Neural progenitor cell (in vitro differentiated cells): Measurements from ENCODE around the gene TOMM70. TPM values are rescaled to one million over a fixed set of nuclear protein-coding genes. Genes with fewer than 3 reads are reported as not detected.
"Not testable (repeated sequence)": the region's sequence is repeated elsewhere in the genome, so short reads cannot be mapped to it uniquely, and the experiment has no call there.

Experiments
- DNase-seq: peaks from one replicate; pipeline ENCODE4 v3.0.0-alpha.2; 2016; ENCODE audit warnings: low spot score
- H2AFZ ChIP-seq: fragments of 200-600 bp; sonication (generic); replicated peaks from 2 replicates; pipeline ENCODE4 v1.6.1; 2016; ENCODE audit warnings: antibody characterized with exemption
- H3F3A ChIP-seq: fragments of 200-600 bp; sonication (generic); 2 replicates; pipeline ENCODE4 v1.6.1; 2016; ENCODE audit warnings: antibody characterized with exemption, low read depth
- H3K27ac ChIP-seq: fragments of 200-600 bp; sonication (generic); 2 replicates; pipeline ENCODE4 v1.5.1; 2016; ENCODE audit warnings: mild to moderate bottlenecking
- H3K27me3 ChIP-seq: fragments of 200-600 bp; sonication (generic); 2 replicates; pipeline ENCODE4 v1.6.1; 2016; ENCODE audit warnings: mild to moderate bottlenecking, moderate library complexity
- H3K36me3 ChIP-seq: fragments of 200-600 bp; sonication (generic); 2 replicates; pipeline ENCODE4 v1.5.1; 2016
- H3K4me1 ChIP-seq: fragments of 200-600 bp; sonication (generic); 2 replicates; pipeline ENCODE4 v1.6.1; 2016; ENCODE audit warnings: mixed run types
- H3K4me2 ChIP-seq: fragments of 200-600 bp; sonication (generic); 2 replicates; pipeline ENCODE4 v1.6.1; 2016
- H3K4me3 ChIP-seq: fragments of 200-600 bp; sonication (generic); 2 replicates; pipeline ENCODE4 v1.5.1; 2016
- H3K79me2 ChIP-seq: fragments of 200-600 bp; sonication (generic); 2 replicates; pipeline ENCODE4 v1.6.1; 2016; ENCODE audit warnings: low read depth
- H3K9ac ChIP-seq: fragments of 200-600 bp; sonication (generic); 2 replicates; pipeline ENCODE4 v1.6.1; 2016
- H3K9me3 ChIP-seq: fragments of 200-600 bp; sonication (generic); 2 replicates; pipeline ENCODE4 v1.5.1; 2016; ENCODE audit warnings: low read depth
- H4K20me1 ChIP-seq: fragments of 200-600 bp; sonication (generic); 2 replicates; pipeline ENCODE4 v1.6.1; 2016; ENCODE audit warnings: low read depth
- H3K27ac Mint-ChIP-seq: 3 replicates; pipeline ENCODE4 v1.8.0; 2021; ENCODE audit warnings: mixed read lengths
- H3K27me3 Mint-ChIP-seq: 2 replicates; pipeline ENCODE4 v1.8.0; 2022; ENCODE audit warnings: low read depth, mild to moderate bottlenecking, inconsistent platforms, moderate library complexity, mixed read lengths; ENCODE audit not compliant: insufficient read depth
- H3K36me3 Mint-ChIP-seq: 3 replicates; pipeline ENCODE4 v1.8.0; 2021; ENCODE audit warnings: mixed read lengths
- H3K4me1 Mint-ChIP-seq: 3 replicates; pipeline ENCODE4 v1.8.0; 2021; ENCODE audit warnings: mixed read lengths
- H3K4me3 Mint-ChIP-seq: 3 replicates; pipeline ENCODE4 v1.8.0; 2021; ENCODE audit warnings: mild to moderate bottlenecking, moderate library complexity, mixed read lengths
- H3K9me3 Mint-ChIP-seq: 3 replicates; pipeline ENCODE4 v1.8.0; 2020; ENCODE audit warnings: mixed read lengths
- CTCF ChIP-seq: fragments of 200-600 bp; sonication (generic); IDR thresholded peaks from 2 replicates; pipeline ENCODE4 v1.5.1; 2017; ENCODE audit warnings: antibody characterized with exemption, mild to moderate bottlenecking
- EZH2 ChIP-seq: fragments of 200-600 bp; sonication (generic); IDR thresholded peaks from 2 replicates; pipeline ENCODE4 v1.6.1; 2017; ENCODE audit warnings: antibody characterized with exemption, mild to moderate bottlenecking, moderate library complexity
- EZH2phosphoT487 ChIP-seq: fragments of 200-600 bp; sonication (generic); IDR thresholded peaks from 2 replicates; pipeline ENCODE4 v1.6.1; 2017; ENCODE audit warnings: antibody characterized with exemption
- total RNA-seq: library from RNA; depleted of rRNA; stranded (reverse); fragments of >200 nt; gene quantifications from 2 replicates; pipeline ENCODE4 v1.2.3, GENCODE V29; 2015; ENCODE audit warnings: low replicate concordance

TOMM70 gene
- total RNA-seq, 1 donor from 2014 or later, result 58.5 TPM

- no peaks in the 10 kb centered on the region for H3K79me2 ChIP-seq
- TF ChIP-seq CTCF, result no peak
- TF ChIP-seq EZH2phosphoT487, result no peak
- TF ChIP-seq EZH2, result no peak
- no peak overlapping the region for H3K27ac Mint-ChIP-seq
- no peak overlapping the region for H3K4me2 ChIP-seq
- peaks cover 4% of the 10 kb centered on the region for H3K36me3 Mint-ChIP-seq
- peaks cover under 1% of the 10 kb centered on the region for H3K4me1 ChIP-seq
- H3K27me3 ChIP-seq, result no peaks in the 10 kb centered on the region
- H3F3A ChIP-seq, result no peaks in the 10 kb centered on the region
- no peaks in the 10 kb centered on the region for H3K9me3 ChIP-seq
- no peaks in the 10 kb centered on the region for H3K9me3 Mint-ChIP-seq
- no peak overlapping the region for H3K4me3 ChIP-seq
- no peaks in the 10 kb centered on the region for H4K20me1 ChIP-seq
- H2AFZ ChIP-seq, result no peak overlapping the region
- peaks cover 15% of the 10 kb centered on the region for H3K4me1 Mint-ChIP-seq
- DNase-seq, result no peak
- no peak overlapping the region for H3K4me3 Mint-ChIP-seq
- H3K27me3 Mint-ChIP-seq, result no peaks in the 10 kb centered on the region
- H3K9ac ChIP-seq, result no peak overlapping the region
- H3K27ac ChIP-seq, result no peak overlapping the region
- H3K36me3 ChIP-seq, result peaks cover 4% of the 10 kb centered on the region
Measured at GRCh38 chr3:100340527-100340926, 60.4 kb downstream of the TOMM70 start.

GRCh38 chr3:100339786-100340185, 61.1 kb downstream of the TOMM70 start:
- peaks cover 4% of the 10 kb centered on the region for H3K36me3 Mint-ChIP-seq
- no peak overlapping the region for H3K4me2 ChIP-seq
- H3K9me3 ChIP-seq, result no peaks in the 10 kb centered on the region
- no peak overlapping the region for H3K4me3 ChIP-seq
- DNase-seq, result no peak
- H3K27me3 Mint-ChIP-seq, result no peaks in the 10 kb centered on the region
- no peaks in the 10 kb centered on the region for H3F3A ChIP-seq
- H3K4me1 ChIP-seq, result peaks cover 5% of the 10 kb centered on the region
- peaks cover 21% of the 10 kb centered on the region for H3K4me1 Mint-ChIP-seq
- H3K27ac ChIP-seq, result no peak overlapping the region
- no peak overlapping the region for H3K9ac ChIP-seq
- H3K9me3 Mint-ChIP-seq, result no peaks in the 10 kb centered on the region
- peaks cover 4% of the 10 kb centered on the region for H3K36me3 ChIP-seq
- TF ChIP-seq EZH2phosphoT487 (no peak), CTCF (no peak), EZH2 (no peak)
- no peaks in the 10 kb centered on the region for H4K20me1 ChIP-seq
- no peak overlapping the region for H3K4me3 Mint-ChIP-seq
- peaks cover 5% of the 10 kb centered on the region for H3K27me3 ChIP-seq
- no peak overlapping the region for H2AFZ ChIP-seq
- H3K79me2 ChIP-seq, result no peaks in the 10 kb centered on the region
- no peak overlapping the region for H3K27ac Mint-ChIP-seq

- peaks cover 21% of the 10 kb centered on the region for H3K4me1 Mint-ChIP-seq
Measured at GRCh38 chr3:100338911-100339310, 62.0 kb downstream of the TOMM70 start.

GRCh38 chr3:100336229-100336628, 64.7 kb downstream of the TOMM70 start:
- not testable (repeated sequence) for H2AFZ ChIP-seq, H3K9ac ChIP-seq, H3K27ac ChIP-seq, H3K4me2 ChIP-seq, H3K9me3 ChIP-seq, H3K4me3 Mint-ChIP-seq, H3K9me3 Mint-ChIP-seq, DNase-seq, H3K4me1 ChIP-seq, H3F3A ChIP-seq, H3K36me3 ChIP-seq, H4K20me1 ChIP-seq, H3K36me3 Mint-ChIP-seq, H3K4me3 ChIP-seq, H3K27ac Mint-ChIP-seq, H3K27me3 Mint-ChIP-seq, H3K79me2 ChIP-seq
- H3K27me3 ChIP-seq, result peaks cover 20% of the 10 kb centered on the region
- H3K4me1 Mint-ChIP-seq, result peaks cover 21% of the 10 kb centered on the region

More at GRCh38 chr3:100338911-100339310, 62.0 kb downstream of the TOMM70 start:
- Histone ChIP-seq H3K4me3 (no peak overlapping the region), H4K20me1 (no peaks in the 10 kb centered on the region), H3K9me3 (no peaks in the 10 kb centered on the region), H2AFZ (no peak overlapping the region), H3K79me2 (no peaks in the 10 kb centered on the region), H3K27me3 (peaks cover 9% of the 10 kb centered on the region), H3F3A (no peaks in the 10 kb centered on the region), H3K4me2 (no peak overlapping the region), H3K27ac (no peak overlapping the region), H3K9ac (no peak overlapping the region), H3K36me3 (peaks cover 4% of the 10 kb centered on the region), H3K4me1 (peaks cover 5% of the 10 kb centered on the region)
- no peak for DNase-seq
- Mint-ChIP-seq H3K9me3 (no peaks in the 10 kb centered on the region), H3K36me3 (peaks cover 4% of the 10 kb centered on the region), H3K27ac (no peak overlapping the region), H3K27me3 (no peaks in the 10 kb centered on the region), H3K4me3 (no peak overlapping the region)
- no peak for TF ChIP-seq CTCF
- TF ChIP-seq EZH2phosphoT487, result no peak
- no peak for TF ChIP-seq EZH2
